Measurements from ENCODE around the gene DDX20.
A peak's percentile ranks its signal among the peaks of the same experiment; 100 is the strongest.
"Not testable (repeated sequence)": the region's sequence is repeated elsewhere in the genome, so short reads cannot be mapped to it uniquely, and the experiment has no call there.

DDX20 gene

GRCh38 chr1:111734426-111734825 is 21.3 kb upstream of the DDX20 start:
- no peak for DNase-seq

- no peak for DNase-seq
Measured at GRCh38 chr1:111734856-111735255, 20.8 kb upstream of the DDX20 start.

GRCh38 chr1:111735321-111735720 is 20.4 kb upstream of the DDX20 start:
- DNase-seq: no peak

GRCh38 chr1:111735858-111736544 is 19.7 kb upstream of the DDX20 start:
- DNase-seq: no peak

- peak; percentile 48 for DNase-seq
Measured at GRCh38 chr1:111736548-111737215, 19.0 kb upstream of the DDX20 start.

GRCh38 chr1:111737216-111738132 is 18.2 kb upstream of the DDX20 start:
- no peak for DNase-seq

GRCh38 chr1:111738133-111738435 is 17.6 kb upstream of the DDX20 start:
- no peak for DNase-seq

GRCh38 chr1:111738436-111739193 is 17.1 kb upstream of the DDX20 start:
- DNase-seq: peak; percentile 69

- peak; percentile 93 for DNase-seq
Measured at GRCh38 chr1:111739194-111739924, 16.3 kb upstream of the DDX20 start, which contains the start of gene INKA2. Gene INKA2 (minus strand): TSS chr1:111739395. CDS start chr1:111739242, 153 bp downstream.

GRCh38 chr1:111739925-111740765 is 15.6 kb upstream of the DDX20 start:
- DNase-seq: peak; percentile 81

GRCh38 chr1:111742292-111742691 is 13.4 kb upstream of the DDX20 start:
- DNase-seq: not testable (repeated sequence)

GRCh38 chr1:111742938-111743549 is 12.7 kb upstream of the DDX20 start:
- peak; percentile 76 for DNase-seq

- DNase-seq: peak; percentile 98
Measured at GRCh38 chr1:111743679-111744101, 12.0 kb upstream of the DDX20 start.

- DNase-seq: peak; percentile 51
Measured at GRCh38 chr1:111745675-111746613, 9.8 kb upstream of the DDX20 start.

- DNase-seq: no peak
Measured at GRCh38 chr1:111746614-111746999, 9.1 kb upstream of the DDX20 start.

- peak; percentile 77 for DNase-seq
Measured at GRCh38 chr1:111747282-111747734, 8.4 kb upstream of the DDX20 start.

- DNase-seq: no peak
Measured at GRCh38 chr1:111747947-111748346, 7.8 kb upstream of the DDX20 start.

GRCh38 chr1:111749628-111750027 is 6.1 kb upstream of the DDX20 start:
- no peak for DNase-seq

GRCh38 chr1:111750856-111751255 is 4.8 kb upstream of the DDX20 start:
- no peak for DNase-seq
